RKO (cell line): ENCODE data around the gene XRCC1.
"Not testable (repeated sequence)": the region's sequence is repeated elsewhere in the genome, so short reads cannot be mapped to it uniquely, and the experiment has no call there.

ENCODE experiments used
- DNase-seq: peaks from one replicate; pipeline ENCODE4 v3.0.0-alpha.2; 2016; ENCODE audit warnings: low spot score

XRCC1 gene

DNA sequence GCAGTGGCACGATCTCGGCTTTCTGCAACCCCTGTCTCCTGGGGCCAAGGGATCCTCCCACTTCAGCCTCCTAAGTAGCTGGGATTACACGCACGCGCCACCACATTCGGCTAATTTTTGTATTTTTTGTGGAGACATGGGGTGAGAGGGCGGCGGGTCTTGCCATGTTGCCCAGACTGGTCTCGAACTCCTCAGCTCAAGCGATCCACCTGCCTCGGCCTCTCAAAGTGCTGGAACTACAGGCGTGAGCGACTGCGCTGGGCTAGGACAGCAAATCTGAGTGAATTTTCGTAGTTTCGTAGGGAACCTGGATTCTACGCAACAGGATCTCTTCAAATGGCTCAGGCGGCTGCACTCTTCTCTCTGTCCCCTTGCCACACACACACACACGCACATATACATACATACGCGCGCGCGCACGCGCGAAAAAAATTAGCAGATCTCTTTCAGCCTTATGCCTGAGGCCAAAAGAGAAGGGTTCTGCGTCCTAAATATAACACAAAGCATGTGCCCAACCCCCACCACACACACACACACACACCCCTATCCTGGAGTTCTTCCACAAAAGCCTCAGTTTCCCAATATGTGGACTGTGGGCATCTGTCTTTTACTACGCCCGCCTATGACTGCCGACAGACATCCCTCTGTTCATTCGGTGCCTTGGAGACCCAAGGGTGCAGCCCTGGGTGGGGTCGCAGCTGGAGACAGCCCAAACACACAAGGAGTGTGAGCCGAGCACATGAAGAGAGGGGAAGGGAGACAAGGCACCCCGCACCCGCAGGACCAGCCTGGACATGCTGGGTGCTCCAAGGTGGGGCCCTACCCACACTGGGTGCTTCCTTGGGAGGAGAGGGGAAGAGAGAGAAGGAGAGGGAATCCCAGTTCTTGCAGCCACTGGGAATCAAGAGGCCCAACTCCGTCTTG is 890 bp upstream of the XRCC1 start:
- DNase-seq = no peak

DNA sequence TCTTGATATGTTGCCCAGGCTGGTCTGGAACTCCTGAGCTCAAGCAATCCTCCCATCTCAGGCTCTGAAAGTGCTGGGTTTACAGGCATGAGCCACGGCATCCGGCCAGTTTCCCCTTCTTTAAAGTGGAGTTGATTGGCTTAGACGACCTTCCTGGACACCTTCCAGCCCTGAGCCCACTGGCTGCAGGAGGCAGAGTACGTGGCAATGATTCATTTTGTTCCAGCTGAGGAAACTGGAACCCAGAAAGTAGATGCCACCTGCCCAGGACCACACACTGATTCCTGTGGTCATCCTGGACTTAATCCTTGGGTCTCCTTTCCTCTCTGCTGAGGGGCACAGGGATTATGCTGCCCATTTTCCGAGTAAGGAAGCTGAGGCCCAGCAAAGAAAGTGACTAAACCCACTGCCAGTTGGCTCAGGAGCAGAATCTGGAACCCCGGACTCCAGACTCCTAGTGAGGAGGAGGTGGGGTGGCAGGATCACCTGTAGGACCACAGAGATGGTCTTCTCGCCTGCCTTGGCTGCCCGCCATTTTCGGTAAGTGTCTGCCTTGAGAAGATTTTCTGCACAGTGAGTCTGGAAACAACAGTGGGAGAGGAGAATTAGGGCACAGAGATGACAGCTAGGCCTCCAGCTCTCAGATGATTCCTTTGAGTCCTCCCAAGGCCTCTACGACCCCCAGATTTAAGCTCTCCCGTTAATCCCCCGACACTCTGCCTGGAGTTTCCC is 737 bp downstream of the XRCC1 start:
- peak; percentile 91 for DNase-seq

DNA sequence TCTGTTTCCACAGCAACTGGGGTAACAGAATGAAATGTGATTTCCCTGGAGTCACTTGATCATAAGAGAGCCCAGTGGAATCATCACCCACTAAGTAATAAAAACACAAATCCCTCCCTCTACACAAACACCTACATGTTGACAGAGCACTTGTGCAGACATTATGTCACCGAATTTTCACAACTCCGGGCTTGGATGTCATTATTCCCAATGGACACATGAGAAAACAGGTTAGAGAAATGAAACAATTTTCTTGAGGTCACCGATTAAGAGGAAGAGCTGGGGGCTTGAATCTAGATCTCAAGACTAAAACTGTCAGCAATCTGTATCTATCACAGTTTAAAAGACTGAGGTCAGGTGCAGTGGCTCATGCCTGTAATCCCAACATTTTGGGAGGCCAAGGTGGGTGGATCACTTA is 3.1 kb downstream of the XRCC1 start:
- DNase-seq = no peak

DNA sequence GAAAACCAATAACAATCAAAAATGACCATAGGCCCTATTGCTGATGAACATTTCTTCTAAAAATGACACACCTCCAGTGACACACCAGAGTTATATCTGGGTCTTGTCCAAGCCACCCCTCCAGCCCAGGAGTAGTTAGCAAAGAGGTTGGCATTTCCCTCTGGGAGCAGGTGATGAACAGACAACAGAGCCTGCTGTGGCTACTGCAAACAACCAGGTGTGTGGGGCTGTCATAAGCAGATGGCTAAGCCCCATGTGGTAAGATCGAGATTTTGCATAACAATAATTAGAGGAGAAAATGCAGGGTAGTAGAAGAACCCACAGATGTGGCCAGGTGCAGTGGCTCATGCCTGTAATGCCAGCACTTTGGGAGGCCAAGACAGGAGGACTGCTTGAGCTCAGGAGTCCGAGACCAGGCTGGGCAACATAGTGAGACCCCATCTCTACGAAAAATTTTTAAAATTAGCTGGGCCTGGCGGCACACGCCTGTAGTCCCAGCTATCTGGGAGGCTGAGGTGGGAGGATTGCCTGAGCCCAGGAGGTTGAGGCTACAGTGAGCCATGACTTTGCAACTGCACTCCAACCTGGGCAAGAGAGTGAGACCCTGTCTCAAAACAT is 5.0 kb downstream of the XRCC1 start:
- DNase-seq = no peak

GRCh38 chr19:43569657-43570056 is 5.7 kb downstream of the XRCC1 start:
- no peak for DNase-seq

DNA sequence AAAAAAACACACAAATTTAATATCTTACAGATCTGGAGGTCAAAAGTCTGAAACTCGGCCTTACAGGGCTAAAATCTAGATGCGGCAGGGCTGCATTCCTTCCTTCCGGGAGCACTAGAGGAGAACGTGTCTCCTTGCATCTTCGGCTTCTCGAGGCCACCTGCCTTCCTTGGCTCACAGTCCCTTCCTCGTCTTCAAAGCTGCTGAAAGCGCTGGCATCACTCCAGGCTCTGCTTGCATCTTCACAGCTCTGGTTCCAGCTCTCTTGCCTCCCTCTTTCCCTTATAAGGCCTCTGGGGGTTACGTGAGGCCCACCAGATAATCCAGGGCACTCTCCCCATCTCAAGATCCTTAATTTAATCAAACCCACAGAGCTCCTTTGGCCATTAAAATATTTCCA is 10.5 kb downstream of the XRCC1 start:
- DNase-seq = no peak

DNA sequence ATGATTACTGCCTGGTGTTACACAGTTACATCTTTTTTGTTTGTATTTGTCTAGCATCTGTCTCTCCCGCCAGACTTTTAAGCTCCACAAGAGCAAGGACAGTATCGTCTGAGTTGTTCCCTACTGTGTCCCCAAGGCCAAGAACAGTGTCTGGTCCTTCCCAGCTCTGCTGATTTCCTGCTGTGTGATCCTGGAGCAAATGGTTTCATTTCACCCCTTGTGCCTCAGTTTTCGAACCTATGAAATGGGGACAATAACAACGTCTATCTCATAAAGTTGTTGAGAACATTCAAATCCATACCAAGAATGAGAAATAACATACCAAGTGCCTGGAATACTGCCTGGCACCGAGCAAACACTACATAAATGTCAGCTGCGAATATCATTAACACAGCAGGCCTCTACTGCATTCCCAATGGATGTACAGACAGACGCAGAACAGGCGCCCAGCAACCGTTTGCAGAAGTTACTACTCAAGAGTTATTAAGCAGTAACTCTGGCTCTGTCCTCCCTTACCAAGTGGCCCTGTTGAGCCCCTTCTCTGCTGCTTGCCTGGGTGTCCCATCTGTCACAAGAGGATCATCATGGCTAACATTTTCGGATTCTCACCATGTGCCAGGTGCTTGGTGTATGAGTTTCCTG is 11.4 kb downstream of the XRCC1 start:
- DNase-seq = no peak

GRCh38 chr19:43562698-43563241 is 12.6 kb downstream of the XRCC1 start:
- DNase-seq = peak; percentile 73

DNA sequence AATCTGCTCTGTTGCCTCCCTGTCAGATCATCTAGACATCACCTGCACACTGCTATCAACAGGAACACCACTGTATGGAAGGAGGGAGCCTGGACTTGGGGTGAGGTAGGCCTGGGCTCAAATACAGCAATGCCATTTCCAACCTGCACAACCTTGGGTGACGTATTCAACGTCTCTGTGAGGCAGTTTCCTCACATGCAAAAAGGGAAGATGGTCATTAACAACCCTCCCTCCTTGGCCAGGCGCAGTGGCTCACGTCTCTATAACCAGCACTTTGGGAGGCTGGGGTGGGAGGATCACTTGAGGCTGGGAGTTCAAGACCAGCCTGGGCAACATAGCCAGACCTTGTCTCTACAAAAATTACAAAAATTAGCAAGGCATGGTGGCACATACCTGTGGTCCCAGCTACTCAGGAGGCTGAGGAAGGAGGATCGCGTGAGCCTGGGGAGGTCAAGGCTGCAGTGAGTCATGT is 13.1 kb downstream of the XRCC1 start:
- DNase-seq = no peak

GRCh38 chr19:43561139-43561970 is 14.0 kb downstream of the XRCC1 start:
- no peak for DNase-seq

DNA sequence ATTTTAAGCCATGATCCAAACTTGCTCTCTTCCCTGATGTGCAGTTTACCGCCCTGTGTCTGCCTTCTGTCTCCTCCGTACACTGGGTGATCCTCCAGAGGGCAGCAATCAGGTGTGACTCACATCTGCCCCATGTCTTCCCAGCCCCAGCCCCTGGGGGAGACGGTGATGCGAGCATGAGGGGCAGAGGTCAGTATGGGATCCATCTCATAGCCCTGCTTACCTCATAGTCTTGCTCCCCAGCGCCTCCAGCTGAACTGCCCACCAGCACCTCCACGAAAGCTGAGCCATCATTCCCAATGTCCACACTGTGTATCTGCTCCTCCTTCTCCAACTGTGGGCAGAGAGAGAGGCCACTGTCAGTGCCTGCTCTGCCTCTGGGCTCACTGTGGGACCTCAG is 14.6 kb downstream of the XRCC1 start:
- peak; percentile 54 for DNase-seq

GRCh38 chr19:43555185-43555770 is 20.0 kb downstream of the XRCC1 start:
- peak; percentile 68 for DNase-seq

DNA sequence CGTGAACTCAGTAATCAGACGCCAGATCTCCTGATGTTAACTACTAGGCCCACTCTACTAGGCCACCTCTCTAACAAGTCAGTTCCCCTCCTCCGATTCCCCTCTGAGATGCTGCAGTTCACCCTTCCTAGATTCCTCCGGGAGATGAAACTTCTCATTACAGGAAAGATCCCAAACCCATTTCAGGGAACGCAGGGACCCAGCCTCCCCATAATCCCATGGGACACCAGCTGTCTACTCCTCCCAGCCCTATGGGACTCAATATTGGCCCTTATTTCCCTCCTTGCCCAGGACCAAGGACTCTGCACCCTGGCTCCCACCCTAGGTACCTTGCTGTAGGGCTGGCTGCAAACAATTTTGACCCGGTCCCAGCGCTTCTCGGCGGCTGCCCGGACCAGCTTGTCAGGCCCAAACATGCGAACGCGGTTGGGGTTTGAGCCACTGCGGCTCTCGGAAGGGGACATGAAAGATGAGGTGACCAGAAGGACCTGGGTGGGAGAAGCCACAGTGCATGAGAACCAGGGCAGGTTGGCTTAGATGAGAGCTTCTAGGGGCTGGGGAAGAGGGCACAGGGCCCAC is 20.9 kb downstream of the XRCC1 start:
- no peak for DNase-seq

DNA sequence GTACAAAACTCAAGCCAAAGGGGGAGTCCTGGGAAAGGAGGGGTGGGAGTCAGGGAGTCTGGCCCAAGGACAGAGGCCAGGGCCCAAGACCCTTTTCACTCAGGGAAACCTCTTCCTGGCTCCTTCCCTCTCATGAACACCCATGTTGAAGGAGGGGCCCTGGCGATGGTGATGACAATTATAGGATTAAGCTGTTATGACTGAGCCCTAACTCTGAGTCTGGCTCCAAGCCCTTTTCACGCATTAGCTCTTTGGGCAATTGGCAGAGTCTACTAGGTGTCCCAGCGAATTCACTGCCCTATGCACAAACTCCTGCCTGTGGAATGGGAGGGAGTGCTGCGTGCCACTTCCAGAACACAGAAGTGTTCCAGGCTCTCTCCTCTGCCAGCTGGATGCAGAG is 21.7 kb downstream of the XRCC1 start:
- DNase-seq = no peak

- DNase-seq = no peak
Measured at GRCh38 chr19:43552616-43553015, 22.7 kb downstream of the XRCC1 start.

DNA sequence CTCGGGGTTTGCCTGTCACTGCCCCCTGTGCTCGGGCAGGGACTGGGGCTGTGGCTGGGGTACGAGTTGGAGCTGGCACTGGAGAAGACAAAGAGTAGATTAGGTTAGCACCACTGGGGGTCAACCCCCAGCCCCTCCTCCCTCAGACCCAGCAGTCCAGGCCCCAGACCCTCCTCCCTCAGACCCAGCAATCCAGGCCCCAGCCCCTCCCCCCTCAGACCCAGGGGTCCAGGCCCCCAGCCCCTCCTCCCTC is 23.2 kb downstream of the XRCC1 start:
- DNase-seq = no peak

GRCh38 chr19:43551399-43552197 is 23.7 kb downstream of the XRCC1 start:
- no peak for DNase-seq

GRCh38 chr19:43548706-43549105 is 26.6 kb downstream of the XRCC1 start:
- no peak for DNase-seq

DNA sequence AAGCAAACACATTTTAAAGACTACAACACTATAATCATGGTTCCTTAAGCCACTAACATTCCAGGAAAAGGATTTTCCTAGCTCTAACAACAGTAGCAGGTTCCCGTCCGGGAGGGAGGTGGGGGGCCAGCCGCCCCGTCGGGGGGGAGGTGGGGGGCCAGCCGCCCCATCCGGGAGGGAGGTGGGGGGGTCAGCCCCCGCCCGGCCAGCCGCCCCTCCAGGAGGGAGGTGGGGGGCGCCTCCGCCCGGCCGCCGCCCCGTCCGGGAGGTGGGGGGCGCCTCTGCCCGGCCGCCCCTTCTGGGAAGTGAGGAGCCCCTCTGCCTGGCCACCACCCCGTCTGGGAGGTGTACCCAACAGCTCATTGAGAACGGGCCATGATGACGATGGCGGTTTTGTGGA is 27.4 kb downstream of the XRCC1 start:
- DNase-seq = not testable (repeated sequence)

GRCh38 chr19:43546581-43546980 is 28.7 kb downstream of the XRCC1 start:
- DNase-seq = no peak
